Fibroblast of skin of left biceps (primary cell): ENCODE measurements around the gene C11orf98.
A peak's percentile ranks its signal among the peaks of the same experiment; 100 is the strongest.
"Not testable (repeated sequence)": the region's sequence is repeated elsewhere in the genome, so short reads cannot be mapped to it uniquely, and the experiment has no call there.

Source experiments
- DNase-seq, 2 experiments: peaks; one replicate each; pipeline ENCODE4 v3.0.0-alpha.2; 2013; ENCODE audit warnings: low read depth in 2 of 2

The C11orf98 gene

DNA sequence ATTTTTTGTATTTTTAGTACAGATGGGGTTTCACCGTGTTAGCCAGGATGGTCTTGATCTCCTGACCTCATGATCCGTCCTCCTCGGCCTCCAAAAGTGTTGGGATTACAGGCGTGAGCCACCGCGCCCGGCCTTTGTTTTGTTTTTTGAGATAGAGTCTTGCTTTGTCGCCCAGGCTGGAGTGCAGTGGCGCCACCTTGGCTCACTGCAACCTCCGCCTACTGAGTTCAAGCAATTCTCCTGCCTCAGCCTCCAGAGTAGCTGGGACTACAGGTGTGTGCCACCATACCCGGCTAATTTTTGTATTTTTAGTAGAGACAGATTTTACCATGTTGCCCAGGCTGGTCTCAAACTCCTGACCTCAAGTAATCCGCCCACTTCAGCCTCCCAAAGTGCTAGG is 14.7 kb downstream of the C11orf98 start:
- DNase-seq: not testable (repeated sequence)

DNA sequence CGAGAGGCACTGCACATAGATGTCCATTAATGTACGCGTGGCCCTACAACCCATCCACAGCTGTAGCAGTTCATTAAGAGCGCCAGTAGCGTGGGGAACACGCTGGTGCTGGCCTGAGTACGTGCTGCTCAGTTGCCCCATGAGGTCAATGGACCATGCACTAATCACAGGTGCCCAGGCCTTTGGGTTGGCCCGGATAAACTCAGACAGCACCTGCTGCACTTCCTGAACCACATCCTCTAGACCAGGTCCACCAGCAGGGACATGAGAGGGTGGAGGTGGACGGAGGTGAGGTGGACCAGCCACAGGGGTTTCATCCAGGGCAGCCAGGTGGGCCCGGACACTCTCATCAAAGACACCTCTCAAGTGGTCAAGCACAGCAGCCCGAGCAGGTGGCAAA is 15.5 kb downstream of the C11orf98 start:
- no peak for DNase-seq

DNA sequence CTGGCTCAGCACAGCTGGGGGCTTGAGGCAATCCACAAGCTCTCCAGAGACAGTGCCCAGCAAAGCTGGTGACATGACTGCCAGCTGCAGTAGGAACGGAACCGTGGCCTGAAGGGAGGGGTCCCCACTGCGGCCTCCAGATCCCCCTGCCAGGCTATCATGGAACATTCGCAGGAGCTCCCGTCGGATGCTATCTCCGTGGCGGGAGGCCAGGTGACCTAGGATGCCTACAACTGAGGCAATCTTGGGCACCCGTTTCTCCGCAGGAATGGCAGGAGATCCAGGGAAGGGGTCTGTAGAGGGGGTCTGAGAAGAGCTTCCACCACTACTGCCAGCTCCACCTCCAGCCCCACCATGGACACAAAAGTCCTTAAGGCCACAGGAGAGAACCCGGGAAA is 16.0 kb downstream of the C11orf98 start:
- no peak for DNase-seq

DNA sequence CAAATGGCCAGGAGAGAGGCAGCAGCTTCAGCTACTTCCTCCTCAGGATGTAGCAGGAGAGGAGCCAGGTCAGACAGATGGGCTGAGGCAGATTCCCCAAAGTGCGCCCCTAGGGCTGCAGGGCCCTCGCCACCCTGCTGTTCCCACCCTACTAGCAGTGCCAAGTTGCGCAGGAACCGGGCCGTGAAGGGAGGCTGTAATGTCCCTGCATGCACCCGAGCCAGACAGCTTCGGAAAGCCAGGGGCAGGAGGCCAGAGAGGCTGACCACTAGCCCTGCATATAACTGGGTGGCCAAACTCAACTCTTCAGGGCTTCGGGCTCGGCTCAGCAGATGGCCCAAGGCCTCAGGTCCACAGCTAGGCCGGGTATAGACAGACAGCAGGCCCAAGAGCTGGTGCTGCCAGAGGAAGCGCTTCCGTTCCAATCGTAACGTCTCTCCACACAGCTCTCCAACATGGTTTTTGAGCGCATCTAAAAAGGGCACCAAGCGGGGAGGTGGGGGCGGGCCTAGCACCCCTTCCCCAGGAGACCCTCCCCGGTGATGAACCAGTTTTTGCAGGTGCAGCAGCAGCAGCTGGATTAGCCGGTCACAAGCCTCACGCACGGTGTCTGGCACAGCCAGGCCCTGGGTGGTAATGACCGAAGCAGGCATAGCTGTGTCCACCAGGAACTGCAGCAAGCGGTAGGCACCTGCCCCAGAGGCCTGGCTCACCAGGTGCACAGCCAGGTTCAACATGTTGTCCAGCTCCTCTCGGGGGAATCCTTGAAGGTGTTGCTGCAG is 16.6 kb downstream of the C11orf98 start:
- DNase-seq: no peak

DNA sequence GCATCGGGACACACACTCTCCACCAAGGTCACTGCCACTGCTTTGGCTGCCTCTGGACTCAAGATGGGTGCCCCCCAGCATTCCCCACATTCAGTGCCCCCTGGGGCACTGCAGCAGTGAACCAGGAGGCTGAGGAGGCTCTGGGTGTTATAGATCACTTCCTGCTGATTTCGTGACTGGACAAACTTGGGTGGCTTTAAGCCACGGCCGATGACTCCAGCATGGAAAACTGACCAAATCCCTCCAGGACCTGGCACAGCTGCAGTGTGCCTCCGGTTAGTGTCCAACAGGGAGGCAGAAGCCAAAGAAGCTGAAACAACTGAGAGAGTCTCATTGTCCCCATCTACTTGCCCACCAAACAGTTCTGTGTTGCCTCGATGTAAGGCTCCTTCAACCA is 17.4 kb downstream of the C11orf98 start:
- DNase-seq: no peak

DNA sequence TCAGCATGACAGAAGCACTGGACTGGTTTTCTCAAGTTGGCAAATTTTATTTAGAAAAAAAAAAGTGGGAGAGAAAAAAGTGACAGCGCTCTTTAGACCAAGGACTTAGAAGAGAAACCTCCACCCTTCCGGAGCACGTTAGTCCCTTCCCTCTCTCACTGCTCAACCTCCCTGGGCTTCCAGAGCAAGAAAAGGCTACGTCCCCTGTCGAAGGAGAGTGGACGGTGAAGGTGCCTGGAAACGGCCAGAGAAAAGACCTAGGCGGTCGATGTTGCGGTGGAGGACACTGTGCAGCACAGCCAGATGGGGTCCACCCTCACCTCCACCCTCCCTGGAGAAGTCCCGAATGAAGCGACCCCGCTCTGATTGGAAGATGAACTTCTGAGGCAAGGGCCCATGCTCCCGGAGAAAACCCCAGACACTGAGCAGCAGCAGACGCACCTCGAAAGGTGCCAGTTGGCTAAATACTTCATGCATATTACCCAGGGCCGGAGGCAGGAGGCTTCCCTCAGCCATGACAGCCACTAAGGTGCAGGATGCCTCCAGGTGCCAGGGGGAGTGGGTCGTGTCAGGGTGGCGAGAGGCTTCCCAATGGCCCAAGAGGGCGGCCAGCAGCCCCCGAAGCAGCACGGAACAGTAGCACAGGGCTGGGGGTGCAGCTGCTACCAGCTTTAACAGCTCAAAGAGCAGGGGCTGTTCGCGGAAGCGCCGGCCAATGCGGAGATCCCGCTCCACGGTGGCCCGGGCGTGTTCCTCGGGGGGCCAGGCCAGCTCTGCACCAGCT is 18.0 kb downstream of the C11orf98 start:
- no peak for DNase-seq

DNA sequence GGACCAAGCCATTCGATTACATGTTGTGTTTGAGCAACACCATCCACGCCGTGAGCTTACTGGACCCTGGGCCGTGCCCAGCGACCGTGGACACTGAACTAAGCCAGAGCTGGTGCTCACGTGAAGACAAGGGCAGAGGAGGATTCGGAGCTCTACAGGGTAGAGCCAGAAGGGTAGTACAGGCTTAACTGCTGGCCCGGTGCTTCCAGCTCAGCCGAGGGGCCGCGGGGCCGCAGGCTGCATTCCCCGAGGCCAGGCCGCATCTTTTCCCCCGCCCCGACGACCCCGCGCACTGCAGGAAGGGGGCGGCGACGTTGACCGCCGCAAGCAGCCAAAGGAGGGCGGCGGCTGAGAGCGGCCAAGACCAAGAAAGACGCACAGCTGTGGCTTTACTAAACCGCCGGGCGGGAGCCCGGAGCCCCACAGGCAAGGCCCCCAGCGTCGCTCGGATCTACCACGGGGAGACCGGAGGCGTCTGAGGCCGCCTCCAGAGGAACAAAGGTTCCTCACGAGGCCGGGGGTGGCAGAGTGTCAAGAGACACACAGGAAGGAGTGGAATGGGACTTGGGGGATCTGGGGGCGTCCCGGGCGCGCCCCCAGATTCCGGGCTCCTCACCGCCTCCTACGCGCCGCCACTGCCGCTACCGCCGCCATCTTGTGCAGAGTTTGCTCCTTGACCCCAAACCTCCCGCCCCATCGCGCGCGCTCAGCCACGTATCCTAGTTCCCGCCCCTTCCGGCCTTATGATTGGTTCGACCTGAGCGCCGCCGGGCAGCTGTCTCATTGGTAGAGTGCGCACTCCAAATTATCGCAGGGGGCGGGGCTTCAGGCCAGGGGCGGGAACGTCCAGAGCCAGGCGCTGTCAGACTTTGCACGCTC is 18.8 kb downstream of the C11orf98 start, which contains the start of gene GANAB:
GANAB (minus strand) TSS at position 668 of the 879 bp plus-strand sequence; CDS start at position 654, 14 bp downstream.
- peak; percentile 89 to 92 for DNase-seq

DNA sequence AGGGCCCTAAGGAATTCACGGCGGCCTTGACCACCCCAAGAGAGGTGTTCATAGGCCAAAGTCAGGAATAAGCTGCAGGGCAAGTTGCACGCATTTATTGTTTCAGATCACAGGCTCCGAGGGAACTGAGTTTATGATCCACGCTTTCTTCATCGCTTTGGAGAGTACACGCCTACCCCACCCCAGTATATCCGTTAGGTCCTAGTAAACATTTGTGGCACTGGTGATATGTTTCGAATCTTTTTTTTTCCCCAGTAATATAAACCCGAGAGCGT is 19.4 kb downstream of the C11orf98 start:
- no peak for DNase-seq

DNA sequence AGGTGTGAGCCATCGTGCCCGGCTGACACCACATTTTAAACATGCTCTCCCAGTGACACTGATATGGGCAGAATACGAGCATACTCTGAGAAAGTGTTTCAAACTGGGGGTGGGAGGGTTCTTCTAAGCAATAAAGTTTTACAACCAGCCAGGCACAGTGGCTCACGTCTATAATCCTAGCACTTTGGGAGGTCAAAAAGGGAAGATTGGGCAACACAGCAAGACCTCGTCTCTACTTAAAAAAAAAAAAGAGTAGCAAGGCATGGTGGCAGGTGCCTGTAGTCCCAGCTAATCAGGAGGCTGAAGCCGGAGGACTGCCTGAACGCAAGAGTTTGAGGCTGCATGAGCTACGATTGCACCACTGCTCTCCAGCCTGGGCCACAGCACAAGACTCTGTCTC is 20.8 kb downstream of the C11orf98 start:
- DNase-seq: no peak

DNA sequence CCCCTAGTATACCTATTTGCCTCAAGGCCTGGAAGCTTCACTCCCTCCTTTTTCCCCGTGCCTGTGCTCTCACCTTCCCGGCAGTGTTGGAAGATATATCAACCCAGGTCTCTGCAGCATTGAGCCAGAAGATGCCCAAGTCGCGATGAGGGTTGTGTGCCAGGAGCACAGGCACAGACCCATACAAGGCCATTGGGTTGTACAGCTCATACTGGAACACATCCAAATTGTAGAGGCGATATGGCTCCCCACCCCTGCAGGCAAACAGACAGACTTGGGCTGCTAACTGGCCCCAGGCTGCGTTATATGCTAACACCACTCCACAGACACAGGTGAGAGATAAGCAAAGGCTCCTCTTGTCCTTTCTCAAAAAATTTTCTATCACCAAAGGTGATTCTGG is 32.5 kb downstream of the C11orf98 start:
- DNase-seq: no peak

DNA sequence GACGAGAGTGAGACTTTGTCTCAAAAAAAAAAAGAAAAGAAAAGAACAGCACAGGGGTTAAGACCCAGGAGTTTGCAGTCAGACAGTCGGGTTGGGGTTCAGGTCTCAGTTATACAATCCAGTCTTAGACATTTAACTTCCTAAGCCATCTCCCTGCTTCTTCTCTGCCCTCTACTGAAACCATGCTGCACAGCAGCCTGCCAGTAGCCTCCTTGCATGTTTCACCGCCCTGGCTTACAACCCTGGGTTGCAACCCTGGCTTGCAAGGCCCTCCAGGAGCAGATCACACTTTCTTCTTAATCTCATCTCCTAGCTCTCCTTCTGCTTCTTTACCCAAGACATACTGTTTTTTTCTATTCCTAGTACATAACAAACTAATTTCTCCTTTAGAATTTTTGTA is 37.3 kb downstream of the C11orf98 start:
- DNase-seq: no peak

DNA sequence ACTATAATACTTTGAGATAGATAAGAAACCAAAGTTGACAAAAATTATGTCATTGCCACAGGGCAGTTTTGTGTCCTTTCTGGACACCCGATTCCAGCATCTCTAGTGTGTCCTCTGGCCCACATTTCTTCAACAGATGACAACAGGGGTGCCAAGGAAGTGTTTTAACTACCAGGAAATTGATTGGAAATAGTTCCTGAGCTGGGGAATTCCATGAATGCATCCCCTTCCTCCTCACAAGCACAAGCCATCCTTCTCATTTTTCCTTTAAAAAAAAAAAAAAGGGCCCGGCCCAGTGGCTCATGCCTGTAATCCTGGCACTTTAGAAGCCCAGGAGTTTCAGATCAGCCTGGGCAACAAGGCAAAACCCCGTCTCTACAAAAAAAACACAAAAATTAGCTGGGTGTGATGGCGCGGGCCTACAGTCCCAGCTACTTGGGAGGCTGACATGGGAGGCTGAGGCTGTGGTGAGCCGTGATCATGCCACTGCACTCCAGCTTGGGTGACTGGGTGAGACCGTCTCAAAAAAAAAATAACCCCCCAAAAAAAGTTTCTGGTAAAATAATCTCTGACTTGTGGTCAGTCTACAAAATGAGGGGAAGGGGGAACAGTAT is 42.4 kb downstream of the C11orf98 start:
- no peak for DNase-seq

DNA sequence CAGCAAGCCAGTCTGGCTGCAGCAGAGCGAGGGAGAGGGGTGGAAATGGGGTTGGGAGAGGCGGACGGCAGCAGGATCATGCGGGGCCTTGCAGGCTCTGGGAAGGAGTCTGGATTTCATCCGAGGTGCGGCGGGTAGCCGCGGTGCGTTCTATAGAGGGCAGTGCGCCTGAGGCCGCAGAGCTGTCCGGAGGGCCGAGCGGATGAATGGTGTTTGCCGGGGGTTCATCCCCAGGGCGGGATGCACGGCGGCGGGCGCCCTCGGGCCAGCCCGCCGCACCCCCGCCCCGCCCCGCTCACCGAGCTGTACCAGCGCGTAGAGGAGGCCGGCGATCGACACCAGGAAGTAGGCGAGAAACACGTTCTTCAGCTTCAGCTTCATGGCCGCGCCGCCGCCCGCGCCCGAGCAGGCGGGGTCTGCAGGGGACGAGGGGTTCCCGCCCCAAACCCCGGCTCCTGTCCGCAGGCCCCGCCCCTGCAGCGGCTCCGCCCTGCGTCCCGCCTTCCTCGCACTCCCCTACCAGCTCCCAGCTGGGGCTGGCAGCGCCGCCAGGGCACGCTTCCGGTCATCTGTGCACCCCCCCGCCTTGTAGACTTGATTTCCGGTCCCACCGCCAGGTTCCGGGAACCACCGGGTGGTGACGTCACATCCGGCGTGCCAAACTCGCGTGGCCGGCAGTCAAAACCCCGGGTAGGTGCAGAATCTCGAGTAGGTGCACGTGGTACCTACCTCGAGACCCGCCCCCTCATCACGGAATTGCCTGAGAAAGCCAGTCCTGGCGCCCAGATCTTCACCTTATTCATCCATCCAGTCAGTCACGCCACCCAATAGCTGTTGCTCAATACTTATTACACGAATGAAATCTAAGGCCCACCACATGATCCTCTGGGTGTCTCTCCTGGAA is 43.2 kb downstream of the C11orf98 start, which contains the start of gene B3GAT3:
B3GAT3 (minus strand) TSS at position 420 of the 904 bp plus-strand sequence; CDS start at position 381, 39 bp downstream.
- peak; percentile 81 to 87 for DNase-seq

DNA sequence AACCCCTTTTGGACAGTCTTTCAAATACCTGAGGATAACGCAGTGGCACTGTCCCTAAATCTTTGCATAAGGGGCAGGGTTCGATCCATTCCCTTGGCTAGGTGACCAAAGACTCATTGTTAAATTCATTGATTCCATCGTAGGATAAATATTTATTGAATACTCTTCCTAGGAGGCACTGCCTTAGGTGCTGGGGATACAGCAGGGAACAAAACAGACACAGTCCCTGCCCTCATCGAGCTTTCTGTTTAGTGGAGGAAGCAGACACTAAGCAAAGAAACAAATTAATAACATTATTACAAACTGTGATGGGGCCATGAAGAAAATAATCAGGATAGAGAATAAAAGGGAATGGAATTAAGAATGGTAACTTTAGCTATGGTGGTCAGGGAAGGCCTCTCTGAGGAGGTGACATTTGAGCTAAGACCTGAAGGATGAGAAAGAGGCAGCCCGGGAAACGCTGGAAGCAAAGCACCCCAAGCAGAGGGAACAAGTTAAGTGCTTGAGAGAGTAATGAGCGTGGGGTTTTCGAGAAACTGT is 43.9 kb downstream of the C11orf98 start:
- DNase-seq: no peak

DNA sequence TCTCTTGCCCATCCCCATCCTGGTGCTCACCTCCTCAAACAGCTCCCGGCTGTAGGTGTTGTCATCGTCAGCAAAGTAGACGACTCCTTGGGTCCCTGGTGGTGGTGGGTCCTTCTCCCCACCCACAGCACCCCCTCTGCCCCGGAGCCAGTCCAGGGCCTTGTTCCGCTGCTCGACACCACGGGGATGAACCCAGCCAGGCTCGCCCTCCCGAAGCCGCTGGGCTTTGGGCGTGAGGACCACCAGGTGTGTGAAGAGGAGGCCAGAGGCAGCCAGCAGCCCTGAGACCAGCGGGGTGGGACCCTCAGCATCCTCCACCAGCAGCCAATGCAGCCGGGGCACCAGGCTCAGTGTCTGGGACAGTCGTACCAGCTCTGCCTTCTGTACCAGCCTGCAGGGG is 48.1 kb downstream of the C11orf98 start:
- not testable (repeated sequence) for DNase-seq

DNA sequence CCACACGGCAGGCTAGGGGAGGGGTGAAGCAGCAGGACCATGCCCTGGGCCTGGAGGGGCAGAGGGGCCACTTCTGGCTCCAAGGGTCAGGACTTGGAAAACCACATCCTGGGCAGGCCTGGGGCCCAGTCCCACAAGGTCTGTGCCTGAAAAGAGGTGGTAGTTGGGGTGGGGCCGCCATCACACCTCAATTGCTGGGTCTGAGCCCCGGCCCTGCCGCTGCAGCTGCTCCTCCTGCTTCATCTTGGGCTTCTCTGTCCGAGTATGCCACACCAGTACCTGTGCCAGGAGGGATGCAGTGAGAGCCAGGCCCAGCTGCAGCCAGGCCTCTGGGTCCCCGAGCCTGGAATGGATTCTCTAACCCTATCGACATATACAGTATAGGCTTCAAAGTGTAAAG is 49.5 kb downstream of the C11orf98 start:
- no peak for DNase-seq

DNA sequence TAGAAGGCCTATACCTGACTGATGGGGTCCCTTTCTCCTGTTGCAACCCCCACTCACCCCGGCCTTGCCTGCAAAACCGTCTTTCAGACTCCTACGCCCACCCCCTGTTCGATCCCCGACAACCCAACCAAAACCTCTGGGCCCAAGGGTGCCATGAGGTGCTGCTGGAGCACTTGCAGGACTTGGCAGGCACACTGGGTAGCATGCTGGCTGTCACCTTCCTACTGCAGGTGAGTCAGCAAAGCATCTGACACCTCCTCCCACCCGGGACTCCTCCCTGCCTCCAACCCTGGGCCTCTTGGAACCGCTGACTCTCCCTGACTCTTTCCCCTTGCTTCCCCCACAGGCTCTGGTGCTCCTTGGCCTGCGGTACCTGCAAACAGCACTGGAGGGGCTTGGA is 50.7 kb downstream of the C11orf98 start:
- no peak for DNase-seq

DNA sequence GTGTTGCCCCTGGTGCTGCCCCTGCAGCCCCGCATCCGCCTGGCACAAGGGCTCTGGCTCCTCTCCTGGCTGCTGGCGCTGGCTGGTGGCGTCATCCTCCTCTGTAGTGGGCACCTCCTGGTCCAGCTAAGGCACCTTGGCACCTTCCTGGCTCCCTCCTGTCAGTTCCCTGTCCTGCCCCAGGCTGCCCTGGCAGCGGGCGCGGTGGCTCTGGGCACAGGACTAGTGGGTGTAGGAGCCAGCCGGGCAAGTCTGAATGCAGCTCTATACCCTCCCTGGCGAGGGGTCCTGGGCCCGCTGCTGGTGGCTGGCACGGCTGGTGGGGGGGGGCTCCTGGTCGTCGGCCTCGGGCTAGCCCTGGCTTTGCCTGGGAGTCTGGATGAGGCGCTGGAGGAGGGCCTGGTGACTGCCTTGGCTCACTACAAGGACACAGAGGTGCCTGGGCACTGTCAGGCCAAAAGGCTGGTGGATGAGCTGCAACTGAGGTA is 51.7 kb downstream of the C11orf98 start:
- DNase-seq: no peak
